Left forelimb (tissue), 1 donor: Measurements from ENCODE around the gene PUS7.
"Not testable (repeated sequence)": the region's sequence is repeated elsewhere in the genome, so short reads cannot be mapped to it uniquely, and the experiment has no call there.

Experiments used
- DNase-seq: peaks from one replicate; pipeline ENCODE4 v3.0.0-alpha.2; 2018; ENCODE audit warnings: low spot score

The PUS7 gene

GRCh38 chr7:105497016-105497415, 25.1 kb downstream of the PUS7 start:
- DNase-seq: no peak

GRCh38 chr7:105496521-105496920, 25.6 kb downstream of the PUS7 start:
- no peak for DNase-seq

- no peak for DNase-seq
These were observed 28.2 kb downstream of the PUS7 start for GRCh38 chr7:105493923-105494315.

GRCh38 chr7:105493196-105493922, 28.7 kb downstream of the PUS7 start:
- no peak for DNase-seq

- no peak for DNase-seq
These were observed 32.7 kb downstream of the PUS7 start for GRCh38 chr7:105489409-105489808.

- DNase-seq: no peak
These were observed 34.2 kb downstream of the PUS7 start for GRCh38 chr7:105487579-105488571.

GRCh38 chr7:105480931-105481330, 41.1 kb downstream of the PUS7 start:
- DNase-seq: no peak

GRCh38 chr7:105478606-105479005, 43.5 kb downstream of the PUS7 start:
- no peak for DNase-seq

- DNase-seq: no peak
These were observed 44.2 kb downstream of the PUS7 start for GRCh38 chr7:105477908-105478307.

- DNase-seq: no peak
These were observed 48.0 kb downstream of the PUS7 start for GRCh38 chr7:105474045-105474444.

- DNase-seq: no peak
These were observed 48.9 kb downstream of the PUS7 start for GRCh38 chr7:105473163-105473562.

GRCh38 chr7:105470846-105471245, 51.2 kb downstream of the PUS7 start:
- no peak for DNase-seq

- DNase-seq: no peak
These were observed 52.0 kb downstream of the PUS7 start for GRCh38 chr7:105470090-105470489.

GRCh38 chr7:105462765-105463420, 59.2 kb downstream of the PUS7 start:
- no peak for DNase-seq

- no peak for DNase-seq
These were observed 60.6 kb downstream of the PUS7 start for GRCh38 chr7:105461518-105461917.

GRCh38 chr7:105457619-105458225, 64.3 kb downstream of the PUS7 start:
- DNase-seq: no peak

GRCh38 chr7:105454921-105455320, 67.2 kb downstream of the PUS7 start:
- no peak for DNase-seq

GRCh38 chr7:105454095-105454747, 67.8 kb downstream of the PUS7 start:
- no peak for DNase-seq

GRCh38 chr7:105452085-105452484, 70.0 kb downstream of the PUS7 start:
- DNase-seq: no peak

- not testable (repeated sequence) for DNase-seq
These were observed 71.2 kb downstream of the PUS7 start for GRCh38 chr7:105450870-105451269.

- DNase-seq: no peak
These were observed 71.8 kb downstream of the PUS7 start for GRCh38 chr7:105450177-105450861.
